ENCODE results near the gene JAKMIP1.

JAKMIP1 gene

DNA sequence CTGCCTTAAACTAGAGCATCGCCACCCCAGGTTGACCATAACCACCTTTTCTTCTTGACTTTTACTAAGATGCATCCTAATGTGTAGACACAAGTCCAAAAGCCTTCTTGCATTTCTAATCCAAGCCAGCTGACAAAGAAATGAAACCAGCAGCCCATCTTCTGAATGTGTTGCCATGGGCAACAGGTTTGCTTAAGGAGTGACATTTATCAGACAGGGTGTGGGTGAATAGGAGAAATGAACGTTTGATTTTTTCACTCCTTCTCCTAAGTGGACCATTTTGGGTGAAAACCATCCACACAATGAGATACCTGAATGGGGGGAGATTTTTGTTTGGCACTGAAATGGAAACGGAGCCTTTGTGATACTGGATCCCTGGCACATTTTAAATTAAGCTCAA lies 109.4 kb downstream of the JAKMIP1 start:
- no peaks in the 10 kb centered on the region for H3K9me2 ChIP-seq (replicated peaks; ENCODE audit: control insufficient read depth, low read length)
- H3K4me1 ChIP-seq (ENCODE audit: control insufficient read depth, low read length): no peaks in the 10 kb centered on the region
- H3K9me3 ChIP-seq (ENCODE audit: control insufficient read depth, insufficient read depth, low read length): no peaks in the 10 kb centered on the region
- H3K36me3 ChIP-seq (ENCODE audit: control insufficient read depth, low read length): no peaks in the 10 kb centered on the region
- no peaks in the 10 kb centered on the region for H3F3A ChIP-seq (ENCODE audit: control insufficient read depth, insufficient read depth)
- TF ChIP-seq, protein P1, sequence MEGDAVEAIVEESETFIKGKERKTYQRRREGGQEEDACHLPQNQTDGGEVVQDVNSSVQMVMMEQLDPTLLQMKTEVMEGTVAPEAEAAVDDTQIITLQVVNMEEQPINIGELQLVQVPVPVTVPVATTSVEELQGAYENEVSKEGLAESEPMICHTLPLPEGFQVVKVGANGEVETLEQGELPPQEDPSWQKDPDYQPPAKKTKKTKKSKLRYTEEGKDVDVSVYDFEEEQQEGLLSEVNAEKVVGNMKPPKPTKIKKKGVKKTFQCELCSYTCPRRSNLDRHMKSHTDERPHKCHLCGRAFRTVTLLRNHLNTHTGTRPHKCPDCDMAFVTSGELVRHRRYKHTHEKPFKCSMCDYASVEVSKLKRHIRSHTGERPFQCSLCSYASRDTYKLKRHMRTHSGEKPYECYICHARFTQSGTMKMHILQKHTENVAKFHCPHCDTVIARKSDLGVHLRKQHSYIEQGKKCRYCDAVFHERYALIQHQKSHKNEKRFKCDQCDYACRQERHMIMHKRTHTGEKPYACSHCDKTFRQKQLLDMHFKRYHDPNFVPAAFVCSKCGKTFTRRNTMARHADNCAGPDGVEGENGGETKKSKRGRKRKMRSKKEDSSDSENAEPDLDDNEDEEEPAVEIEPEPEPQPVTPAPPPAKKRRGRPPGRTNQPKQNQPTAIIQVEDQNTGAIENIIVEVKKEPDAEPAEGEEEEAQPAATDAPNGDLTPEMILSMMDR (IDR thresholded peaks at IDR 0.05; ENCODE audit: low read depth, low read length, poor library complexity, severe bottlenecking): no peak
- TF ChIP-seq EZH2phosphoT487 (IDR thresholded peaks at IDR 0.05; ENCODE audit: borderline replicate concordance, low read length): no peak
- no peak overlapping the region for H3K27ac ChIP-seq (ENCODE audit: low read depth, low read length)
- H3K4me3 ChIP-seq (ENCODE audit: low read length): no peak overlapping the region
- no peaks in the 10 kb centered on the region for H3K27me3 ChIP-seq (ENCODE audit: control insufficient read depth, low read length)
- no peaks in the 10 kb centered on the region for H3K79me2 ChIP-seq (ENCODE audit: control insufficient read depth, low read length)
- H3K4me2 ChIP-seq (ENCODE audit: low read length): no peak overlapping the region
- H4K20me1 ChIP-seq (ENCODE audit: control insufficient read depth, insufficient read depth, low read depth, low read length): no peaks in the 10 kb centered on the region

DNA sequence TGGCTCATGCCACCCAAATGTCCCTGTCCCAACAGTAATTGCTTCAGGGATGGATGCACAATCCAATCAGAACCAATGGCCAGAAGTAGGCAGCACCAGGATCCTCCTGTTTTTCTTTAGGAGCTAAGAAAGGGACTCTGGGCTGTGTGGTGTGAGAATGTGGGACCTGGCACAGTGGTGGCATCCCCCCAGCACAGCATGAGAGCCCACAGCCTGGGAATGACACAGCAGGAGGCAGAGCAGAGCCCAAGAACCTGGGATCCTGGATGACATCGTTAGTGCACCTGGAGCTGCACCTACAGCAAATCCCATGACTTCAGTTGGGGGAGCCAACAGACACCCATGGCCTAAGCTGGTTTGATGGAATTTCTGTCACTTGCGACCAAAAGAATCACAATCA lies 111.4 kb downstream of the JAKMIP1 start:
- TF ChIP-seq EZH2phosphoT487 (IDR thresholded peaks at IDR 0.05; ENCODE audit: borderline replicate concordance, low read length): no peak
- TF ChIP-seq, protein P1 (IDR thresholded peaks at IDR 0.05; ENCODE audit: low read depth, low read length, poor library complexity, severe bottlenecking): no peak
- Histone ChIP-seq H3K9me2 (replicated peaks; ENCODE audit: control insufficient read depth, low read length) (no peaks in the 10 kb centered on the region), H3K79me2 (ENCODE audit: control insufficient read depth, low read length) (no peaks in the 10 kb centered on the region), H3F3A (ENCODE audit: control insufficient read depth, insufficient read depth) (no peaks in the 10 kb centered on the region), H3K9me3 (ENCODE audit: control insufficient read depth, insufficient read depth, low read length) (no peaks in the 10 kb centered on the region), H3K27ac (ENCODE audit: low read depth, low read length) (no peak overlapping the region), H3K4me1 (ENCODE audit: control insufficient read depth, low read length) (no peaks in the 10 kb centered on the region), H3K4me2 (ENCODE audit: low read length) (no peak overlapping the region), H3K36me3 (ENCODE audit: control insufficient read depth, low read length) (no peaks in the 10 kb centered on the region), H3K27me3 (ENCODE audit: control insufficient read depth, low read length) (no peaks in the 10 kb centered on the region), H4K20me1 (ENCODE audit: control insufficient read depth, insufficient read depth, low read depth, low read length) (no peaks in the 10 kb centered on the region), H3K4me3 (ENCODE audit: low read length) (no peak overlapping the region)

DNA sequence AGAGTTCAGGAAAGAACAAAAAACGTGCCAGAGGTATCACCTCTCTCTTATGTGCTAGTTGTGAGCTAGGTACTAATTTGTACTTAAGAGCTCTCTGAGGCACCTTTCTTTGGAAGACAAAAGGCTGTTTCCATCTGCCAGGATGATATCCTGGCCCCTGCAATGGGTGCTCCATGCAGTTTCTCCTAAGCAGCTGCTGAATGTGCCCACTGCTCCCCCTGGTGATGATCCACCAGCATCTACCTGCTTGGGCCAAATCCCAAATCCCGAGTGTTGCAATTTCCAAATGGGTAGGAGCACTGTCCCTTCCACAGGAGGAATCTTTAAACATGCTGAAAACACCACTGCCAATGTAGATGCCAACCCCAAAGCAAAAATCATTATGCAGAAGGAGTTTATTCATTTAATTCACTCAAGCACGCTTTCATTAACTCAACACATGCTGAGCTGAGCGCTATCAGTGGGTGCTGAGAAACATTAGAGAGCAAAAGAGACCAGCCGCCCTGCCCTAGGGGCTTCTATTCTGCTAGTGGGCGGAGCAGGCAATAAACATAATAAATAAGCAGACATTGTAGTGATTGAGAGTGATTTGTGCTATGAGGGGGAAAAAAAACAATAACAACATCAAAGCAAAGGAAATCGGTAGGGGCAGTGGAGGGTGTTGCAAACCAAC lies 112.5 kb downstream of the JAKMIP1 start:
- Histone ChIP-seq H3F3A (ENCODE audit: control insufficient read depth, insufficient read depth) (no peaks in the 10 kb centered on the region), H3K4me3 (ENCODE audit: low read length) (no peak overlapping the region), H3K36me3 (ENCODE audit: control insufficient read depth, low read length) (no peaks in the 10 kb centered on the region), H4K20me1 (ENCODE audit: control insufficient read depth, insufficient read depth, low read depth, low read length) (no peaks in the 10 kb centered on the region), H3K27me3 (ENCODE audit: control insufficient read depth, low read length) (no peaks in the 10 kb centered on the region), H3K4me1 (ENCODE audit: control insufficient read depth, low read length) (no peaks in the 10 kb centered on the region), H3K9me3 (ENCODE audit: control insufficient read depth, insufficient read depth, low read length) (no peaks in the 10 kb centered on the region), H3K79me2 (ENCODE audit: control insufficient read depth, low read length) (no peaks in the 10 kb centered on the region), H3K9me2 (replicated peaks; ENCODE audit: control insufficient read depth, low read length) (no peaks in the 10 kb centered on the region), H3K27ac (ENCODE audit: low read depth, low read length) (no peak overlapping the region), H3K4me2 (ENCODE audit: low read length) (no peak overlapping the region)
- no peak for TF ChIP-seq EZH2phosphoT487 (IDR thresholded peaks at IDR 0.05; ENCODE audit: borderline replicate concordance, low read length)
- TF ChIP-seq, protein P1 (IDR thresholded peaks at IDR 0.05; ENCODE audit: low read depth, low read length, poor library complexity, severe bottlenecking): peak; percentile 34
